ENCODE data around the gene TRPC1. TPM values are rescaled to one million over a fixed set of nuclear protein-coding genes. Genes with fewer than 3 reads are reported as not detected.

Gene TRPC1
- total and polyA plus RNA-seq, 12 donors: 2.7 to 26.3 (median 5.8) TPM

- WGBS, 4 donors: 83 to 100% (median 95%) methylated on average over 1 to 2 of the region's 2 CpGs
- no peaks in the 10 kb centered on the region for H3K4me1 ChIP-seq (replicated peaks in 1 of 2)
- no peaks in the 10 kb centered on the region for H3K9me3 ChIP-seq (replicated peaks in 1 of 3)
- H3K4me3 ChIP-seq: no peak overlapping the region
- H3K27me3 ChIP-seq: no peaks in the 10 kb centered on the region
- TF ChIP-seq CTCF (IDR thresholded peaks at IDR 0.05): no peak
- TF ChIP-seq POLR2A (IDR thresholded peaks at IDR 0.05): no peak
- H3K27ac ChIP-seq: no peak overlapping the region
- H3K36me3 ChIP-seq (replicated peaks in 1 of 2): no peaks in the 10 kb centered on the region
- no peak for DNase-seq
- intact Hi-C loops (cut with DNase I): no loop called here
These were observed 58.8 kb downstream of the TRPC1 start for GRCh38 chr3:142782616-142783015.

GRCh38 chr3:142784228-142784627 is 60.4 kb downstream of the TRPC1 start:
- 33 to 55% (median 50%) methylated on average over 1 of the region's 1 CpG for WGBS, 4 donors
- intact Hi-C loops (cut with DNase I): no loop called here
- no peak overlapping the region for H3K4me3 ChIP-seq
- TF ChIP-seq POLR2A (IDR thresholded peaks at IDR 0.05): no peak
- TF ChIP-seq CTCF (IDR thresholded peaks at IDR 0.05): no peak
- DNase-seq: no peak
- H3K27ac ChIP-seq: no peak overlapping the region
- no peaks in the 10 kb centered on the region for H3K27me3 ChIP-seq
- no peaks in the 10 kb centered on the region for H3K36me3 ChIP-seq (replicated peaks in 1 of 2)
- H3K9me3 ChIP-seq (replicated peaks in 1 of 3): no peaks in the 10 kb centered on the region
- H3K4me1 ChIP-seq (replicated peaks in 1 of 2): no peaks in the 10 kb centered on the region

GRCh38 chr3:142785996-142786395 is 62.2 kb downstream of the TRPC1 start:
- 86 to 93% (median 91%) methylated on average over 4 of the region's 4 CpGs for WGBS, 4 donors
- no peak for TF ChIP-seq POLR2A (IDR thresholded peaks at IDR 0.05)
- no peak overlapping the region for H3K27ac ChIP-seq

GRCh38 chr3:142787719-142788118 is 63.9 kb downstream of the TRPC1 start:
- H3K4me3 ChIP-seq: no peak overlapping the region
- no peak for DNase-seq
- intact Hi-C loops (cut with DNase I): no loop called here
- no peaks in the 10 kb centered on the region for H3K4me1 ChIP-seq (replicated peaks in 1 of 2)
- 32 to 56% (median 50%) methylated on average over 1 of the region's 1 CpG for WGBS, 4 donors
- TF ChIP-seq POLR2A (IDR thresholded peaks at IDR 0.05): no peak
- no peak for TF ChIP-seq CTCF (IDR thresholded peaks at IDR 0.05)
- H3K27ac ChIP-seq: no peak overlapping the region
- no peaks in the 10 kb centered on the region for H3K27me3 ChIP-seq
- no peaks in the 10 kb centered on the region for H3K36me3 ChIP-seq (replicated peaks in 1 of 2)
- no peaks in the 10 kb centered on the region for H3K9me3 ChIP-seq (replicated peaks in 1 of 3)

More at GRCh38 chr3:142785996-142786395, 62.2 kb downstream of the TRPC1 start:
- H3K4me1 ChIP-seq (replicated peaks in 1 of 2): no peaks in the 10 kb centered on the region
- H3K27me3 ChIP-seq: no peaks in the 10 kb centered on the region
- no peak overlapping the region for H3K4me3 ChIP-seq
- DNase-seq: no peak
- no peaks in the 10 kb centered on the region for H3K36me3 ChIP-seq (replicated peaks in 1 of 2)
- intact Hi-C loops (cut with DNase I): no loop called here
- H3K9me3 ChIP-seq (replicated peaks in 1 of 3): no peaks in the 10 kb centered on the region

GRCh38 chr3:142794508-142794907 is 70.7 kb downstream of the TRPC1 start:
- Histone ChIP-seq H3K27me3 (no peaks in the 10 kb centered on the region), H3K4me1 (replicated peaks in 1 of 2) (no peaks in the 10 kb centered on the region), H3K36me3 (replicated peaks in 1 of 2) (no peaks in the 10 kb centered on the region), H3K9me3 (replicated peaks in 1 of 3) (no peaks in the 10 kb centered on the region), H3K4me3 (no peak overlapping the region), H3K27ac (no peak overlapping the region)
- 77 to 87% (median 83%) methylated on average over 4 of the region's 4 CpGs for WGBS, 4 donors
- DNase-seq: no peak
- intact Hi-C loops (cut with DNase I): no loop called here
- TF ChIP-seq CTCF (IDR thresholded peaks at IDR 0.05) (no peak), POLR2A (IDR thresholded peaks at IDR 0.05) (no peak)
